GM18499 (cell line): ENCODE data around the gene ERAL1.
"Not testable (repeated sequence)": the region's sequence is repeated elsewhere in the genome, so short reads cannot be mapped to it uniquely, and the experiment has no call there.

Experiments used
- ATAC-seq: cut with Tn5 transposase; IDR thresholded peaks from one replicate; pipeline ENCODE4 v1.9.1; 2021; ENCODE audit warnings: moderate number of reproducible peaks; ENCODE audit not compliant: insufficient read depth, unreplicated experiment

ERAL1 gene

DNA sequence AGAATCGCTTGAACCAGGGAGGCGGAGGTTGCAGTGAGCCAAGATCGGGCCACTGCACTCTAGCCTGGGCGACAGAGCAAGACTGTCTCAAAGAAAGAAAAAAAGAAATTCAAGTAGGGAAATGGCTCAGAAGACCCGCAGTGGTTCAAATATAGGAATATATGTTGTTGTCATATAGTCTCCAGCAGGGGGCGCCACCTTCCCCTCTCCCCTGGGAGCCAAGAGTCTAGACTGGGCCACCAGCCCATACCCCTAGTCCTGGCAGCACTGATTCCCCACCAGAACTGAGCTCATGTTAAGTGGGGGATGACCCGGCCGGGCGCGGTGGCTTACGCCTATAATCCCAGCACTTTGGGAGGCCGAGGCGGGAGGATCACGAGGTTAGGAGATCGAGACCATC, 6.1 kb upstream of the ERAL1 start:
- ATAC-seq: not testable (repeated sequence)

DNA sequence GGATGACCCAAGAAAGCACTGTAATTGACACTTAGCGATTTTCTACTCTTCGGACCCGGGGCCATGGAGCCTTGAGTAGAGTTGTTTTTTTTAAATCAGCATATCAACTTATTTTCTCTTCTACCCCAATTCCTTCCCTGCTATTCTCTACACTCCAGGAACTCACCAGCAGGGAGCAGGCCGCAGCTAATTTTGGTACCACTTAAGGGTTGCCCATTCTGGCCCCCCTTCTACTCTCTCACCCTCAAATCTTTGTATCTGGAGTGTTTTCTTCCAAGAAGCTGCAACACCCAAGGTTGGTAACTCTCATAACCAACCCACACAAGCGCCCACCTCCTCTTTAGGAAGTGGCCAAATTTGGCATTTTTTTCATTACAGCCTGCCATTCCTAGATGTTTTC, 5.5 kb upstream of the ERAL1 start:
- ATAC-seq: no peak

- ATAC-seq: no peak
Observed at GRCh38 chr17:28853295-28853694, 1.5 kb upstream of the ERAL1 start.

DNA sequence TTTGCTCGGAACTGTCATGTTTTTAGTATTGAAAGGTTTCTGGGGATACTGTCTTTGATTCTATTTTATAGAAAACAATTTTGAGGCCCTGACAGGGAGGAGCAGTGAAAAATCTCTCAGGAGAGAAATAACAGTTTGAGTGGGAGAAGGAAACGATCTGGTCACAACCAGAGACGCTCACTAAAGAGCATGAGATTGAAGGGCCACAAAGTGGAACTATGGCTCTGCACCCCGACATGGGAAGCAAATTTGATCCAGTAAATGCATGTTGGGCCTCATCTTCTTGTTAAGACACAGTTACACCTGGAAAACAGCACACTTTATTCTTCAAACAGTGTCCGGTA, 492 bp downstream of the ERAL1 start:
- ATAC-seq: no peak

GRCh38 chr17:28856028-28856574, 1.3 kb downstream of the ERAL1 start:
- ATAC-seq: no peak

GRCh38 chr17:28857905-28858800, 3.3 kb downstream of the ERAL1 start:
- ATAC-seq: no peak

GRCh38 chr17:28858801-28859355, 4.1 kb downstream of the ERAL1 start:
- ATAC-seq: no peak

GRCh38 chr17:28860363-28860808, 5.6 kb downstream of the ERAL1 start:
- ATAC-seq: no peak

- no peak for ATAC-seq
Observed at GRCh38 chr17:28861393-28862203, 6.8 kb downstream of the ERAL1 start.

- ATAC-seq: no peak
Observed at GRCh38 chr17:28862561-28862960, 7.7 kb downstream of the ERAL1 start.

- no peak for ATAC-seq
Observed at GRCh38 chr17:28863953-28864352, 9.1 kb downstream of the ERAL1 start.

- ATAC-seq: no peak
Observed at GRCh38 chr17:28864991-28865849, 10.4 kb downstream of the ERAL1 start.

GRCh38 chr17:28865946-28866752, 11.3 kb downstream of the ERAL1 start:
- ATAC-seq: no peak

DNA sequence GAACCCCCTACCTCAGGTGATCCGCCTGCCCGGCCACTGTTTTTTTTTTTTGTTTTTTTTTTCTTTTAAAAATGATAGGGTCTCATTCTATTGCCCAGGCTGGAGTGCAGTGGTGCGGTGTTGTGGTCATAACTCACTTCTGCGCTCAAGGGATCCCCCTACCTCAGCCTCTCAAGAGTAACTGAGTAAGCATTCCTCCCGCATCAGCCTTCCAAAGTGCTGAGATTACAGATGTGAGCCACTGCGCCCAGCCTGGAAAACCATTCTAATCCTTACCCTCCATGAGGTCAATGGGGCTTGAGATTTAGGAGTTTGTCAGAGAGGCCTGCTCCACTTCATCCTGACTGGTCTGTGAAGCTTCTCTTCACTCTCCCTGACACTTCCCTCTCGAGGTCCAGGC, 12.5 kb downstream of the ERAL1 start:
- ATAC-seq: no peak

DNA sequence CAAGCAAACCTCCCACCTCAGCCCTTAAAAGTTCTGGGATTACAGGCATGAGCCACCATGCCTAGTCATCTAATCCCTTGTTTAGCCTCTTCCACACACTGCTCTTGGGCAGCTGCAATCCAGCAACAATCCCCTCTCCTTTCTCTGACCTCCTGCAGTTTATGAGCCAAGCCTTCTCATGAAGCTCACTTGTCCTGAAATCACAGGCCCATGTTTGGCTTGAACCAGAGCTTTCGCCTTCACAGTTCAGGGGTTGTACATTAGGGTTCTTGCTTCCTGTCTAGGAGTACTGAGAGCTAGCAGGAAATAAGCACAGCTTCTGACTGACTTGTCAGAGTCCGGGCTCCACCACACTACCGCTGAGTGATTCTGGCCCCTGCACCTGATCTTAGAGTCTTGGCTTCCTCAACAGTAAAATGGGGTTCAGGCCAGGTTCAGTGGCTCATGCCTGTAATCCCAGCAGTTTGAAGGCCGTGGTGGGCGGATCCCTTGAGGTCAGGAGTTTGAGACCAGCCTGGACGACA, 16.3 kb downstream of the ERAL1 start:
- ATAC-seq: peak; percentile 52

DNA sequence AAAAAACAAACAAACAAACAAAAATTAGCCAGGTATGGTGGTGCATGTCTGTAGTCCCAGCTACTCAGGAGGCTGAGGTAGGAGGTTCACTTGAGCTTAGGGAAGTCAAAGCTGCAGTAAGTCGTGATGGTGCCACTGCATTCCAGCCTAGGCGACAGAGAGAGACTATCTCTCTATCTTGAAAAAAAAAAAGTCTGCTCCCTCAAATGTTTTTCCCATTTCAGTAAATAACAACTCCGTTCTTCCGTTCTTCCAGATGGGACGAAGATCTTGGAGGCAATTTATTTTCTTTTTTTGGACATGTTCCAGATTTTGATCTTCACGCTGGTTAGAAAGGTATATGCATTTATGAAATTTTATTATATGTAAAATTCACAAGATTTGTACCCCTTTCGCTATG, 19.0 kb downstream of the ERAL1 start:
- no peak for ATAC-seq

DNA sequence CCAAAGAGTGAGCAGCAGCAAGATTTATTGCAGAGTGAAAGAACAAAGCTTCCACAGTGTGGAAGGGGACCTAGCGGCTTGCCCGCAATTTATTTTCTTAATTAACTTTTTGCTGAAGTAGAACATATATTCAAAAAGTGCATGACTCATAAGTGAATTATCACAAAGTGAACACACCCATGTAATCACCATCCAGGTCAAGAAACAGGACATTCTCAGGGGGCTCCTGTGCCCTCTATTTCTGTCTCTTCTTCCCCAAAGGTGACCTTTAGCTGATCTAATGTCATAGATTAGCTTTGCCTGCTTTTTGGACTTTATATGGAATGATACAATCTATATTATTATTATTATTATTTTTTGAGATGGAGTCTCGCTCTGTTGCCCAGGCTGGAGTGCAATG, 19.9 kb downstream of the ERAL1 start:
- ATAC-seq: no peak

GRCh38 chr17:28875848-28876550, 21.2 kb downstream of the ERAL1 start:
- ATAC-seq: no peak
